GM06990 (cell line): ENCODE results near the gene FAM240B.

Experiments used
- DNase-seq: peaks from one replicate; pipeline ENCODE4 v3.0.0-alpha.2; 2011; ENCODE audit not compliant: insufficient read length; ENCODE audit errors: extremely low read depth
- H3K27me3 ChIP-seq: replicated peaks from 2 replicates; pipeline ENCODE4 v1.6.0; 2011; ENCODE audit warnings: low read length; ENCODE audit not compliant: control insufficient read depth, insufficient read depth
- H3K36me3 ChIP-seq: 2 replicates; pipeline ENCODE4 v1.5.1; 2011; ENCODE audit warnings: low read length; ENCODE audit not compliant: control insufficient read depth, insufficient read depth
- H3K4me3 ChIP-seq: replicated peaks from 2 replicates; pipeline ENCODE4 v1.5.1; 2011; ENCODE audit warnings: low read depth, mild to moderate bottlenecking, control low read depth, low read length
- TF ChIP-seq, protein P1 (sequence below): IDR thresholded peaks from 2 replicates; pipeline ENCODE4 v1.5.1; 2011; ENCODE audit warnings: low read length, control low read depth, mild to moderate bottlenecking, inconsistent platforms; ENCODE audit not compliant: insufficient read depth, poor library complexity, severe bottlenecking

Gene FAM240B

GRCh38 chr9:38675211-38675610 is 44.7 kb downstream of the FAM240B start:
- Histone ChIP-seq H3K4me3 (no peak overlapping the region), H3K27me3 (no peaks in the 10 kb centered on the region; the same call in 1 of the 2 replicates), H3K36me3 (no peaks in the 10 kb centered on the region)
- no peak for DNase-seq
- TF ChIP-seq, protein P1, sequence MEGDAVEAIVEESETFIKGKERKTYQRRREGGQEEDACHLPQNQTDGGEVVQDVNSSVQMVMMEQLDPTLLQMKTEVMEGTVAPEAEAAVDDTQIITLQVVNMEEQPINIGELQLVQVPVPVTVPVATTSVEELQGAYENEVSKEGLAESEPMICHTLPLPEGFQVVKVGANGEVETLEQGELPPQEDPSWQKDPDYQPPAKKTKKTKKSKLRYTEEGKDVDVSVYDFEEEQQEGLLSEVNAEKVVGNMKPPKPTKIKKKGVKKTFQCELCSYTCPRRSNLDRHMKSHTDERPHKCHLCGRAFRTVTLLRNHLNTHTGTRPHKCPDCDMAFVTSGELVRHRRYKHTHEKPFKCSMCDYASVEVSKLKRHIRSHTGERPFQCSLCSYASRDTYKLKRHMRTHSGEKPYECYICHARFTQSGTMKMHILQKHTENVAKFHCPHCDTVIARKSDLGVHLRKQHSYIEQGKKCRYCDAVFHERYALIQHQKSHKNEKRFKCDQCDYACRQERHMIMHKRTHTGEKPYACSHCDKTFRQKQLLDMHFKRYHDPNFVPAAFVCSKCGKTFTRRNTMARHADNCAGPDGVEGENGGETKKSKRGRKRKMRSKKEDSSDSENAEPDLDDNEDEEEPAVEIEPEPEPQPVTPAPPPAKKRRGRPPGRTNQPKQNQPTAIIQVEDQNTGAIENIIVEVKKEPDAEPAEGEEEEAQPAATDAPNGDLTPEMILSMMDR = no peak

DNA sequence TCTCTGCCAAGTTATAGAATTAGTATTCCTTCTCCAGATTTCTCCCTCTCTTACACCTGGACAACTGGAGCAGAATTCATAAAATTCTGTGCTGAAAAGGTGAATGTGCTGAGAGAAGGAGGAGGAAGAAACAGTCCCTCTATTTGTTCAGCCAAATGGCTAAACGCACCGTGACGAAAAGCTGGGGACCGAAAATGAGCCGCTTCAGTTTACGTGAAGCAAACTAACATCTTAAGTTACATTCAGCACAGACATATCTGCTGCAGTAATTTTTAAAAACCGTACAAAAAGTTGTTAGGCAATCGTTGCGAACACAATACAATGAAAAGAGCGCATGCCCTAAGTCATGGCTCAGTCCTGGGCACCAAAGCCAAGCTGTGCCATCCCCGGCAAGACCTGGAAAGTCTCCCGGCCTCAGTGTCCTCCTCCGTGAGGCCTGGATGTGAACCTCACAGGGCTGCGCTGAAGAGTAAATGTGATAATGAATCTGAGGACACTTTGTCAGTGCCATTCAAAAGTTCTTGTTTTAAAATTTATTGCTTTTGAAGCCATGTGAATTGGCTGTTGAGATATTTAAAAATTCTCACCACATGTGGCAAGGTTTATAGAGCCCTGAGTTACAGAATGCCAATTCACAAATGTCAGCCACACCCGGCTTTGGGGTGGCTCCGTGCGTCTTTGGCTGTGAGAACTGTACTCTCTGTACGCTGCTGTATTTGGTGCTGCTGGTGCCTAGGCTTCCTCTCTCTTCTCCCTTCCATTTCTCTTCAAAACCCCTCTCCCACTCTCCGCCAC is 46.3 kb downstream of the FAM240B start:
- Histone ChIP-seq H3K4me3 (no peak overlapping the region), H3K36me3 (no peaks in the 10 kb centered on the region), H3K27me3 (no peaks in the 10 kb centered on the region; the same call in 1 of the 2 replicates)
- no peak for DNase-seq
- TF ChIP-seq, protein P1 = no peak

GRCh38 chr9:38671748-38672147 is 48.2 kb downstream of the FAM240B start:
- Histone ChIP-seq H3K36me3 (no peaks in the 10 kb centered on the region), H3K27me3 (no peaks in the 10 kb centered on the region; the same call in 1 of the 2 replicates), H3K4me3 (no peak overlapping the region)
- peak; percentile 29 for DNase-seq
- TF ChIP-seq, protein P1 = no peak

DNA sequence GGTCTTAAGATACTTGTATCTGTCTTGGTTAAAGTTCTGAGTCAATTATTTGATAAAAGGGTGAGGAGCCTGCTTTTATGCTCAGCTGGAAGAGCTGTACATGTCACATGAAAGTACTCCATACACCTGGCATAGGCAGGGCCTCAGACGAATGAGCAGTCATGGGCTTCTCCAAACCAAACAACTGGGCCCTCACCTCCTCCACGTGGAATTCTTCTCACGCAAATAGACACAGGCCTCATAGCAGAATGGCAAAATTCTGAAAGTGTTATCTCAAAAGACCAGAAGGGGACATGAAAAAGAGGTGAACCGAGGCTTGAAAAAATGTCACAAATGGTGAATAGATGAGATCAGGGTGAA is 48.6 kb downstream of the FAM240B start:
- no peaks in the 10 kb centered on the region; the same call in 1 of the 2 replicates for H3K27me3 ChIP-seq
- no peak overlapping the region for H3K4me3 ChIP-seq
- no peaks in the 10 kb centered on the region for H3K36me3 ChIP-seq
- TF ChIP-seq, protein P1 = no peak
- DNase-seq = no peak

DNA sequence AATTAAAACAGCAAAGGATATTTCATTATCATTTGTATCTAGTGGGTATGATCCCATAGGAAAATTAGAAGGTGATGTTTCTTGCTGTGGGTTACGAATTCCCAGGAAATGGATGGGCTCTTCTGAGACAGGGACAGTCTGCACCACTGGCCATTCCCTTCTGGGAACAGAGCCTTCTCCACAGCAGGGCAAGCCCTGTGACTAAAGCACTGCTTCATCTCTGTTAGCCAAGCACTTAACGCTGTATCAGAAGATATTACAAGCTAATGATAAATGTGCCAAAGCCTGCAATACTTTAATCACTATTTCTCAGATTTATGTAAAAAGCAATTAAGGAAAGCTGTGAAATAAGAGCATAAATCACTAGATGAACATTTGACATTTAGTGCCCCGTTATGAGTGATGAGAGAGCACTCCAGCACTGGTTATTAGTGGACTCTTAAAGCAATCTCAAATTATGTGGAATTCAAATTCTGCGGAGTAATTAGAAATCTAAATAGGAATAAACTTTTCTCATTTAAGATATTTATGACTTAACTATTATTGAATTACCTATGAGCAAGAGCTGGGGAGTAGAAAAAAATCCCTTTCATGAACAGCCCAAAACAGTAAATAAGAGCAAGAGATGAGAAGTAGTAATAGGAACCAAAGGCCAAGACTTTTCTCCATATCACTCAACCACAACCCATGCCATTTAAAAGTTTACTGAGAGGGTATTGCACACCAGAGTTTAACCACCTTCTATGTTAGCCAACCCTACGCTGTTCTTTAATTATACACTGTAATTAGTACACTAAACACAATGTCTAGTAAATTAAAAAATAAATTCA is 49.2 kb downstream of the FAM240B start:
- Histone ChIP-seq H3K36me3 (no peaks in the 10 kb centered on the region), H3K27me3 (no peaks in the 10 kb centered on the region), H3K4me3 (no peak overlapping the region)
- TF ChIP-seq, protein P1 = no peak
- DNase-seq = no peak
